ENCODE data around the gene SUMO2.

DNA sequence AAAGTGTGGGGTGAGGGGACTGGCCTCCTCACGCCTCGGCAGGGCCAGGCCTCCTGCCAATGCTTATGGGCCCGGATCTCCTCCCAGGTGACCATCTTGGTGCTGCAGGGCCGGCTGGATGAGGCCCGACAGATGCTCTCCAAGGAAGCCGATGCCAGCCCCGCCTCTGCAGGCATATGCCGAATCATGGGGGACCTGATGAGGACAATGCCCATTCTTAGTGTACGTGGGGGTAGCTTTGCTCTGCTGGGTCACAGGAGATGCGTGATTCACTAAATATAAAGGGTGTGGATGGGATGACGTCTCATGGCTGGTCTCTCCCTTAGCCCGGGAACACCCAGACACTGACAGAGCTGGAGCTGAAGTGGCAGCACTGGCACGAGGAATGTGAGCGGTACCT, 42.3 kb upstream of the SUMO2 start:
- TF ChIP-seq CTCF (IDR thresholded peaks at IDR 0.05): no peak
- TF ChIP-seq POLR2A (IDR thresholded peaks at IDR 0.05): no peak
